Measurements from ENCODE around the gene EXOC3. TPM values are rescaled to one million over a fixed set of nuclear protein-coding genes. Genes with fewer than 3 reads are reported as not detected.

The EXOC3 gene
- total and polyA plus RNA-seq, 2 of the 4 experiments (the other 2 are of a cell fraction) = 35.1 to 47.5 TPM

DNA sequence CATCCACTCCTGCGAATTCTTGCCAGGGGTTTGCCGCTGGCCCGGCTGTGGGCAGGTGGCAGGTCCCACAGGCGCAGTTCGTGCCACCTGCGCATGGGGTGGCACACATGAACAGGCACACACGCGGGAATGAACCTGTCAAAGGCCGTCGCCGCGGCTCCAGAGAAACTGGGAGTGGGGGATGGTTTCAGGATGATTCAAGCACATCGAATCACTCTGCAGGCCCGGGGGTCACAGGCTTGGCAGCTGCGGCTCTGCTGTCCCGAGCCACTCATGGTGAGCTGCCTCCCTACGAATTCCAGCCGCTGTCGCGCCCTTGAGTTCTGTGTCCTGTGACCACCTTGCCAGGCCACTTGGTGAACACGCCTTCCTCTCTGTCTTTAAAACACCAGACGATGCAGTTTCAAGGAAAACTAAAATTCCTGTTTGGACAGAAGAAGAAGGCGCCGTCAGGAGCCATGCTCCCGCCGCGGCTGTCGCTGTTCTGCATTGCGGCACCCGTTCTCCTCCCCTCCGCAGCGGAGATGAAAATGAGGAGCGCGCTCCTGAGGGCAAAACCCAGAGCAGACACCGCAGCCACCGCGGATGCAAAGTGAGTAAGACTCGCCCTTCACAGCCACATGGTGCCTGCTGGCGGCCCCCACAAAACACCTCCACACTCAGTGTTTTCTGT, 15.4 kb upstream of the EXOC3 start:
- TF ChIP-seq, protein P1, sequence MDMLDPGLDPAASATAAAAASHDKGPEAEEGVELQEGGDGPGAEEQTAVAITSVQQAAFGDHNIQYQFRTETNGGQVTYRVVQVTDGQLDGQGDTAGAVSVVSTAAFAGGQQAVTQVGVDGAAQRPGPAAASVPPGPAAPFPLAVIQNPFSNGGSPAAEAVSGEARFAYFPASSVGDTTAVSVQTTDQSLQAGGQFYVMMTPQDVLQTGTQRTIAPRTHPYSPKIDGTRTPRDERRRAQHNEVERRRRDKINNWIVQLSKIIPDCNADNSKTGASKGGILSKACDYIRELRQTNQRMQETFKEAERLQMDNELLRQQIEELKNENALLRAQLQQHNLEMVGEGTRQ (IDR thresholded peaks at IDR 0.05; ENCODE audit: low read depth, low read length) = no peak
- TF ChIP-seq RFX5 (IDR thresholded peaks at IDR 0.05; ENCODE audit: low read depth, low read length) = no peak
- no peak for TF ChIP-seq MAZ (IDR thresholded peaks at IDR 0.05; ENCODE audit: borderline replicate concordance, low read depth, low read length)
- TF ChIP-seq, protein P2, sequence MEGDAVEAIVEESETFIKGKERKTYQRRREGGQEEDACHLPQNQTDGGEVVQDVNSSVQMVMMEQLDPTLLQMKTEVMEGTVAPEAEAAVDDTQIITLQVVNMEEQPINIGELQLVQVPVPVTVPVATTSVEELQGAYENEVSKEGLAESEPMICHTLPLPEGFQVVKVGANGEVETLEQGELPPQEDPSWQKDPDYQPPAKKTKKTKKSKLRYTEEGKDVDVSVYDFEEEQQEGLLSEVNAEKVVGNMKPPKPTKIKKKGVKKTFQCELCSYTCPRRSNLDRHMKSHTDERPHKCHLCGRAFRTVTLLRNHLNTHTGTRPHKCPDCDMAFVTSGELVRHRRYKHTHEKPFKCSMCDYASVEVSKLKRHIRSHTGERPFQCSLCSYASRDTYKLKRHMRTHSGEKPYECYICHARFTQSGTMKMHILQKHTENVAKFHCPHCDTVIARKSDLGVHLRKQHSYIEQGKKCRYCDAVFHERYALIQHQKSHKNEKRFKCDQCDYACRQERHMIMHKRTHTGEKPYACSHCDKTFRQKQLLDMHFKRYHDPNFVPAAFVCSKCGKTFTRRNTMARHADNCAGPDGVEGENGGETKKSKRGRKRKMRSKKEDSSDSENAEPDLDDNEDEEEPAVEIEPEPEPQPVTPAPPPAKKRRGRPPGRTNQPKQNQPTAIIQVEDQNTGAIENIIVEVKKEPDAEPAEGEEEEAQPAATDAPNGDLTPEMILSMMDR (conservative IDR thresholded peaks at IDR 0.05; ENCODE audit: low read depth, low read length) = no peak
- no peak for TF ChIP-seq MAFK (IDR thresholded peaks at IDR 0.05; ENCODE audit: low read depth, low read length)
- TF ChIP-seq FOS (IDR thresholded peaks at IDR 0.05; ENCODE audit: low read depth, low read length) = no peak
- no peak for TF ChIP-seq NFE2L2 (IDR thresholded peaks at IDR 0.05; ENCODE audit: low read depth, low read length)
- TF ChIP-seq MXI1 (IDR thresholded peaks at IDR 0.05; ENCODE audit: borderline replicate concordance, low read depth, low read length) = no peak
- no peak for TF ChIP-seq RCOR1 (IDR thresholded peaks at IDR 0.05; ENCODE audit: insufficient replicate concordance, low read length)

More for the DNA sequence above, 15.4 kb upstream of the EXOC3 start:
- H3K4me2 ChIP-seq (ENCODE audit: low read depth, low read length) = no peak overlapping the region
- no peaks in the 10 kb centered on the region for H3K27me3 ChIP-seq (ENCODE audit: control insufficient read depth, insufficient read depth, low read length)
- peaks cover 9% of the 10 kb centered on the region; the same call in 1 of the 2 replicates for H3K9me1 ChIP-seq (ENCODE audit: insufficient read depth, low read length)
- peaks cover 4 to 56% of the 10 kb centered on the region in 2 experiments for H3K79me1 ChIP-seq (ENCODE audit: low read depth in 1 of 2, low read length in 2 of 2)
- no peak overlapping the region for H3K27ac ChIP-seq (ENCODE audit: insufficient read depth, low read length)
- no peak overlapping the region for H2AK5ac ChIP-seq (ENCODE audit: low read depth, low read length)
- H4K20me1 ChIP-seq (ENCODE audit: insufficient read depth, low read length) = no peaks in the 10 kb centered on the region
- H3K9ac ChIP-seq (ENCODE audit: low read depth, low read length) = no peak overlapping the region
- in situ Hi-C loops (cut with MboI; ENCODE audit: low sequenced_read_pairs) = no loop called here
- H3K56ac ChIP-seq (ENCODE audit: extremely low read depth, insufficient read depth, low read length) = no peak overlapping the region
- peaks cover 10% of the 10 kb centered on the region for H3K4me1 ChIP-seq (ENCODE audit: control insufficient read depth, insufficient read depth, low read length)
- H2BK120ac ChIP-seq (ENCODE audit: low read depth, low read length) = no peak overlapping the region
- H3K9me3 ChIP-seq (ENCODE audit: control insufficient read depth, insufficient read depth, low read length) = no peaks in the 10 kb centered on the region
- no peak overlapping the region for H3K14ac ChIP-seq (replicated peaks; ENCODE audit: low read depth, low read length)
- no peak overlapping the region for H2AFZ ChIP-seq (replicated peaks; ENCODE audit: low read length, poor library complexity)
- no peak overlapping the region for H3K4me3 ChIP-seq (ENCODE audit: insufficient read depth, low read depth, low read length)
- POLR2A ChIA-PET (ENCODE audit: unreplicated experiment) = no interaction called here
- no peak overlapping the region for H3K4ac ChIP-seq (ENCODE audit: low read depth, low read length)
- DNase-seq (no peak), ATAC-seq (ENCODE audit: low read depth) (no peak)
- H3K23ac ChIP-seq (ENCODE audit: low read depth, low read length) = no peak overlapping the region
- H4K5ac ChIP-seq (ENCODE audit: low read depth, low read length) = no peak overlapping the region
- H2BK5ac ChIP-seq (ENCODE audit: low read depth, low read length, poor library complexity, severe bottlenecking) = no peak overlapping the region
- no peak overlapping the region for H2AK9ac ChIP-seq (replicated peaks; ENCODE audit: low read depth, low read length, poor library complexity)
- WGBS, 2 experiments (ENCODE audit: extremely low coverage in 2 of 2, insufficient read length in 1 of 2) = 94% methylated on average over 32 of the region's 39 CpGs; no CpG with 5 or more reads in 1 of the 2 experiments
- H2BK20ac ChIP-seq (ENCODE audit: low read depth, low read length) = no peak overlapping the region
- intact Hi-C loops (cut with micrococcal nuclease) = no loop called here
- no TSS peak for BruUV-seq (replicated peaks)
- no peak overlapping the region for H4K91ac ChIP-seq (ENCODE audit: insufficient read depth, low read depth, low read length)
- H2BK15ac ChIP-seq (ENCODE audit: low read depth, low read length) = no peak overlapping the region
- dilution Hi-C loops (cut with HindIII; ENCODE audit: low sequenced_read_pairs, unreplicated experiment) = no loop called here
- H3K36me3 ChIP-seq (ENCODE audit: control insufficient read depth, insufficient read depth, low read length) = peaks cover 66% of the 10 kb centered on the region
- H4K8ac ChIP-seq (ENCODE audit: low read depth in 2 of 2, low read length in 2 of 2) = no peak overlapping the region
- CTCF ChIA-PET = no interaction called here
- no peak overlapping the region for H3K18ac ChIP-seq (ENCODE audit: low read depth, low read length)
